C4-2B (cell line): ENCODE data around the gene ZNF878.

ENCODE experiments used
- CTCF ChIP-seq: fragments of 450-650 bp; conservative IDR thresholded peaks from 2 replicates; pipeline ENCODE4 v1.5.1; 2017; ENCODE audit warnings: mild to moderate bottlenecking
- ZFX ChIP-seq: fragments of 450-650 bp; IDR thresholded peaks from 2 replicates; pipeline ENCODE4 v1.6.1; 2017

- TF ChIP-seq CTCF: no peak
- no peak for TF ChIP-seq ZFX
These were observed 12.1 kb upstream of the ZNF878 start, which contains the start of gene ZNF844 for GRCh38 chr19:12064590-12065538.
